MM.1S (cell line): ENCODE measurements around the gene ELMO1.

Experiments used
- DNase-seq: peaks from one replicate; pipeline ENCODE4 v3.0.0-alpha.2; 2015
- H2AFZ ChIP-seq: fragments of 300-600 bp; sonication (generic); 2 replicates; pipeline ENCODE4 v1.6.0; 2016; ENCODE audit warnings: antibody characterized with exemption, low read length
- H3F3A ChIP-seq: fragments of 300-600 bp; sonication (generic); 2 replicates; pipeline ENCODE4 v1.6.1; 2016; ENCODE audit warnings: mild to moderate bottlenecking, antibody characterized with exemption, low read length, moderate library complexity, mixed read lengths; ENCODE audit not compliant: insufficient read depth
- H3K27ac ChIP-seq: fragments of 300-600 bp; sonication (generic); 2 replicates; pipeline ENCODE4 v1.5.1; 2016; ENCODE audit warnings: mild to moderate bottlenecking, low read length
- H3K27me3 ChIP-seq: fragments of 300-600 bp; sonication (generic); replicated peaks from 2 replicates; pipeline ENCODE4 v1.6.0; 2016; ENCODE audit warnings: low read length; ENCODE audit not compliant: insufficient read depth
- H3K36me3 ChIP-seq: fragments of 300-600 bp; sonication (generic); replicated peaks from 2 replicates; pipeline ENCODE4 v1.6.1; 2016; ENCODE audit warnings: mild to moderate bottlenecking, low read length, mixed read lengths; ENCODE audit not compliant: insufficient read depth
- H3K4me1 ChIP-seq: fragments of 300-600 bp; sonication (generic); 2 replicates; pipeline ENCODE4 v1.6.1; 2016; ENCODE audit warnings: low read length, mixed read lengths
- H3K4me2 ChIP-seq: fragments of 300-600 bp; sonication (generic); 2 replicates; pipeline ENCODE4 v1.6.0; 2016; ENCODE audit warnings: low read depth, low read length
- H3K4me3 ChIP-seq: fragments of 300-600 bp; sonication (generic); 2 replicates; pipeline ENCODE4 v1.5.1; 2016; ENCODE audit warnings: low read length, mixed read lengths
- H3K79me2 ChIP-seq: fragments of 300-600 bp; sonication (generic); 2 replicates; pipeline ENCODE4 v1.6.1; 2016; ENCODE audit warnings: mixed run types, low read length, mixed read lengths
- H3K9ac ChIP-seq: fragments of 300-600 bp; sonication (generic); 2 replicates; pipeline ENCODE4 v1.6.1; 2016; ENCODE audit warnings: low read length, mixed read lengths
- H3K9me2 ChIP-seq: fragments of 300-600 bp; sonication (generic); replicated peaks from 2 replicates; pipeline ENCODE4 v1.6.1; 2016; ENCODE audit warnings: mild to moderate bottlenecking, low read length, mixed read lengths; ENCODE audit not compliant: insufficient read depth
- H3K9me3 ChIP-seq: fragments of 300-600 bp; sonication (generic); replicated peaks from 2 replicates; pipeline ENCODE4 v1.6.1; 2016; ENCODE audit warnings: mild to moderate bottlenecking, low read length, mixed read lengths; ENCODE audit not compliant: insufficient read depth
- H4K20me1 ChIP-seq: fragments of 300-600 bp; sonication (generic); 2 replicates; pipeline ENCODE4 v1.6.1; 2016; ENCODE audit warnings: mild to moderate bottlenecking, low read length, moderate library complexity, mixed read lengths; ENCODE audit not compliant: insufficient read depth
- CTCF ChIP-seq: fragments of 300-600 bp; sonication (generic); IDR thresholded peaks from 2 replicates; pipeline ENCODE4 v1.5.1; 2016; ENCODE audit warnings: antibody characterized with exemption, low read length, mixed read lengths
- EZH2 ChIP-seq: fragments of 300-600 bp; sonication (generic); optimal IDR thresholded peaks from 2 replicates; pipeline ENCODE3; 2017; ENCODE audit warnings: low read depth, mild to moderate bottlenecking, antibody characterized with exemption, low read length, mixed read lengths
- EZH2phosphoT487 ChIP-seq: fragments of 300-600 bp; sonication (generic); IDR thresholded peaks from 2 replicates; pipeline ENCODE4 v1.6.1; 2018; ENCODE audit warnings: antibody characterized with exemption, low read length

The ELMO1 gene

GRCh38 chr7:37357637-37357996, 91.0 kb downstream of the ELMO1 start:
- Histone ChIP-seq H3K27ac (no peak overlapping the region), H3K9me2 (no peaks in the 10 kb centered on the region), H3K4me2 (no peak overlapping the region), H3K79me2 (no peaks in the 10 kb centered on the region), H3K27me3 (no peaks in the 10 kb centered on the region), H3F3A (peaks cover 8% of the 10 kb centered on the region; the same call in 1 of the 2 replicates), H2AFZ (no peak overlapping the region), H3K4me1 (no peaks in the 10 kb centered on the region), H4K20me1 (no peaks in the 10 kb centered on the region), H3K36me3 (no peaks in the 10 kb centered on the region), H3K9me3 (no peaks in the 10 kb centered on the region), H3K4me3 (no peak overlapping the region), H3K9ac (no peak overlapping the region)
- TF ChIP-seq EZH2phosphoT487 (no peak), CTCF (no peak), EZH2 (no peak)
- no peak for DNase-seq

- H3K4me3 ChIP-seq = no peak overlapping the region
- H3K36me3 ChIP-seq = no peaks in the 10 kb centered on the region
- no peaks in the 10 kb centered on the region for H3K79me2 ChIP-seq
- H3K4me1 ChIP-seq = no peaks in the 10 kb centered on the region
- no peak overlapping the region for H3K27ac ChIP-seq
- H4K20me1 ChIP-seq = no peaks in the 10 kb centered on the region
- H3K27me3 ChIP-seq = no peaks in the 10 kb centered on the region
- DNase-seq = no peak
- no peaks in the 10 kb centered on the region for H3K9me2 ChIP-seq
- peaks cover 8% of the 10 kb centered on the region; the same call in 1 of the 2 replicates for H3F3A ChIP-seq
- TF ChIP-seq CTCF = no peak
- no peak for TF ChIP-seq EZH2
- no peak for TF ChIP-seq EZH2phosphoT487
- H3K4me2 ChIP-seq = no peak overlapping the region
- no peak overlapping the region for H2AFZ ChIP-seq
- H3K9ac ChIP-seq = no peak overlapping the region
- no peaks in the 10 kb centered on the region for H3K9me3 ChIP-seq
Observed at GRCh38 chr7:37356911-37357636, 91.6 kb downstream of the ELMO1 start.

GRCh38 chr7:37354656-37355131, 94.0 kb downstream of the ELMO1 start:
- no peak overlapping the region for H2AFZ ChIP-seq
- no peaks in the 10 kb centered on the region for H3K9me2 ChIP-seq
- H3K27me3 ChIP-seq = no peaks in the 10 kb centered on the region
- no peak overlapping the region for H3K4me3 ChIP-seq
- H3K9ac ChIP-seq = no peak overlapping the region
- H3K9me3 ChIP-seq = no peaks in the 10 kb centered on the region
- H3K27ac ChIP-seq = no peak overlapping the region
- TF ChIP-seq CTCF (no peak), EZH2phosphoT487 (no peak), EZH2 (no peak)
- H3K4me2 ChIP-seq = no peak overlapping the region
- peaks cover 8% of the 10 kb centered on the region; the same call in 1 of the 2 replicates for H3F3A ChIP-seq
- H4K20me1 ChIP-seq = no peaks in the 10 kb centered on the region
- no peaks in the 10 kb centered on the region for H3K36me3 ChIP-seq
- H3K4me1 ChIP-seq = peaks cover 10% of the 10 kb centered on the region; the same call in 1 of the 2 replicates
- no peak for DNase-seq
- 0 out of 2 replicates have a peak, but pooled peaks cover 7% of the 10 kb centered on the region for H3K79me2 ChIP-seq
